SK-N-SH treated with all-trans-retinoic acid at 6 μM for 48 hours (cell line): ENCODE data around the gene MTNR1B.

Experiments used
- ATAC-seq: fragments of 200-7000 bp; cut with Tn5 transposase; 3 replicates; pipeline ENCODE4 v1.9.1; 2020; ENCODE audit warnings: mild to moderate bottlenecking, moderate library complexity
- ARNTL ChIP-seq: fragments of 450-650 bp; formaldehyde crosslinking; IDR thresholded peaks from 2 replicates; pipeline ENCODE4 v1.5.0; 2020; ENCODE audit warnings: low read depth, mild to moderate bottlenecking, moderate library complexity, borderline replicate concordance
- BACH2 ChIP-seq: fragments of 250-450 bp; sonication (Bioruptor Pico); IDR thresholded peaks from 2 replicates; pipeline ENCODE4 v1.9.0; 2021; ENCODE audit warnings: mild to moderate bottlenecking, borderline replicate concordance
- CSDC2 ChIP-seq: fragments of 250-450 bp; sonication (Bioruptor Pico); IDR thresholded peaks from 2 replicates; pipeline ENCODE4 v1.5.0; 2020; ENCODE audit warnings: mild to moderate bottlenecking, moderate library complexity
- ESRRG ChIP-seq: fragments of 250-450 bp; sonication (Bioruptor Pico); IDR thresholded peaks from 2 replicates; pipeline ENCODE4 v1.6.1; 2021; ENCODE audit warnings: mild to moderate bottlenecking
- GLIS3 ChIP-seq: fragments of 250-450 bp; sonication (Bioruptor Pico); IDR thresholded peaks from 2 replicates; pipeline ENCODE4 v1.5.0; 2020; ENCODE audit warnings: mild to moderate bottlenecking, moderate library complexity
- ISL1 ChIP-seq: fragments of 250-450 bp; sonication (Bioruptor Pico); IDR thresholded peaks from 2 replicates; pipeline ENCODE4 v2.1.2; 2022; ENCODE audit warnings: mild to moderate bottlenecking, moderate library complexity
- OSR1 ChIP-seq: fragments of 250-450 bp; sonication (Bioruptor Pico); IDR thresholded peaks from 2 replicates; pipeline ENCODE4 v1.8.0; 2022; ENCODE audit warnings: moderate library complexity, mild to moderate bottlenecking, inconsistent platforms
- PATZ1 ChIP-seq: fragments of 250-450 bp; sonication (Bioruptor Pico); IDR thresholded peaks from 2 replicates; pipeline ENCODE4 v1.8.0; 2020; ENCODE audit warnings: mild to moderate bottlenecking, moderate library complexity, borderline replicate concordance
- POU6F1 ChIP-seq: fragments of 250-450 bp; sonication (Bioruptor Pico); IDR thresholded peaks from 2 replicates; pipeline ENCODE4 v1.8.0; 2021; ENCODE audit warnings: low read depth, mild to moderate bottlenecking, moderate library complexity, borderline replicate concordance
- PPARA ChIP-seq: fragments of 250-450 bp; sonication (Bioruptor Pico); IDR thresholded peaks from 2 replicates; pipeline ENCODE4 v1.5.0; 2020; ENCODE audit warnings: mild to moderate bottlenecking, borderline replicate concordance
- RARB ChIP-seq: fragments of 250-450 bp; sonication (Bioruptor Pico); IDR thresholded peaks from 2 replicates; pipeline ENCODE4 v1.8.0; 2021; ENCODE audit warnings: mild to moderate bottlenecking, moderate library complexity
- SNAI2 ChIP-seq: fragments of 250-450 bp; sonication (Bioruptor Pico); IDR thresholded peaks from 2 replicates; pipeline ENCODE4 v1.5.0; 2020; ENCODE audit warnings: mild to moderate bottlenecking, moderate library complexity
- TCF4 ChIP-seq: fragments of 250-450 bp; sonication (Bioruptor Pico); IDR thresholded peaks from 2 replicates; pipeline ENCODE4 v1.8.0; 2021; ENCODE audit warnings: mild to moderate bottlenecking, moderate library complexity, borderline replicate concordance
- TOX ChIP-seq: fragments of 250-450 bp; sonication (Bioruptor Pico); IDR thresholded peaks from 2 replicates; pipeline ENCODE4 v1.8.0; 2021; ENCODE audit warnings: mild to moderate bottlenecking, moderate library complexity, borderline replicate concordance
- TSHZ2 ChIP-seq: fragments of 250-450 bp; sonication (Bioruptor Pico); IDR thresholded peaks from 2 replicates; pipeline ENCODE4 v1.5.0; 2020; ENCODE audit warnings: mild to moderate bottlenecking, moderate library complexity
- ZC3H10 ChIP-seq: fragments of 250-450 bp; sonication (Bioruptor Pico); IDR thresholded peaks from 2 replicates; pipeline ENCODE4 v1.5.1; 2021; ENCODE audit warnings: mild to moderate bottlenecking, moderate library complexity
- ZFP3 ChIP-seq: fragments of 250-450 bp; sonication (Bioruptor Pico); IDR thresholded peaks from 2 replicates; pipeline ENCODE4 v1.5.0; 2020; ENCODE audit warnings: mild to moderate bottlenecking, moderate library complexity
- ZFP30 ChIP-seq: fragments of 450-650 bp; formaldehyde crosslinking; IDR thresholded peaks from 2 replicates; pipeline ENCODE4 v1.5.0; 2022; ENCODE audit warnings: mild to moderate bottlenecking, moderate library complexity
- ZNF565 ChIP-seq: fragments of 450-650 bp; formaldehyde crosslinking; conservative IDR thresholded peaks from 2 replicates; pipeline ENCODE4 v1.5.0; 2020; ENCODE audit warnings: low read depth, mild to moderate bottlenecking, moderate library complexity
- ZNF70 ChIP-seq: fragments of 450-650 bp; formaldehyde crosslinking; IDR thresholded peaks from 2 replicates; pipeline ENCODE4 v1.5.0; 2020; ENCODE audit warnings: mild to moderate bottlenecking, moderate library complexity
- ZNF8 ChIP-seq: fragments of 450-650 bp; formaldehyde crosslinking; IDR thresholded peaks from 2 replicates; pipeline ENCODE4 v1.5.0; 2020; ENCODE audit warnings: mild to moderate bottlenecking, moderate library complexity
- TF ChIP-seq, protein P1 (sequence below): fragments of 250-450 bp; sonication (Bioruptor Pico); IDR thresholded peaks from 2 replicates; pipeline ENCODE4 v1.5.1; 2021; ENCODE audit warnings: mild to moderate bottlenecking, moderate library complexity

MTNR1B gene

GRCh38 chr11:92955860-92956259, 13.6 kb upstream of the MTNR1B start:
- TF ChIP-seq GLIS3 (CRISPR knock-in tag) = no peak
- TF ChIP-seq ZNF8 = no peak
- TF ChIP-seq TOX (CRISPR knock-in tag) = no peak
- no peak for TF ChIP-seq ARNTL (CRISPR knock-in tag)
- TF ChIP-seq, protein P1, sequence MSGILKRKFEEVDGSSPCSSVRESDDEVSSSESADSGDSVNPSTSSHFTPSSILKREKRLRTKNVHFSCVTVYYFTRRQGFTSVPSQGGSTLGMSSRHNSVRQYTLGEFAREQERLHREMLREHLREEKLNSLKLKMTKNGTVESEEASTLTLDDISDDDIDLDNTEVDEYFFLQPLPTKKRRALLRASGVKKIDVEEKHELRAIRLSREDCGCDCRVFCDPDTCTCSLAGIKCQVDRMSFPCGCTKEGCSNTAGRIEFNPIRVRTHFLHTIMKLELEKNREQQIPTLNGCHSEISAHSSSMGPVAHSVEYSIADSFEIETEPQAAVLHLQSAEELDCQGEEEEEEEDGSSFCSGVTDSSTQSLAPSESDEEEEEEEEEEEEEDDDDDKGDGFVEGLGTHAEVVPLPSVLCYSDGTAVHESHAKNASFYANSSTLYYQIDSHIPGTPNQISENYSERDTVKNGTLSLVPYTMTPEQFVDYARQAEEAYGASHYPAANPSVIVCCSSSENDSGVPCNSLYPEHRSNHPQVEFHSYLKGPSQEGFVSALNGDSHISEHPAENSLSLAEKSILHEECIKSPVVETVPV (CRISPR knock-in tag) = no peak
- TF ChIP-seq ZFP30 (CRISPR knock-in tag) = no peak
- TF ChIP-seq ZC3H10 (CRISPR knock-in tag) = no peak
- no peak for TF ChIP-seq ISL1
- no peak for TF ChIP-seq ZFP3 (CRISPR knock-in tag)
- TF ChIP-seq SNAI2 = no peak
- TF ChIP-seq TCF4 (CRISPR knock-in tag) = no peak
- no peak for TF ChIP-seq BACH2 (CRISPR knock-in tag)
- no peak for TF ChIP-seq OSR1 (CRISPR knock-in tag)
- TF ChIP-seq ZNF565 (CRISPR knock-in tag) = no peak
- no peak for TF ChIP-seq ESRRG (CRISPR knock-in tag)
- TF ChIP-seq, all 23 proteins: peak for 0
- ATAC-seq = no peak

GRCh38 chr11:92960886-92961285, 8.6 kb upstream of the MTNR1B start:
- TF ChIP-seq BACH2 (CRISPR knock-in tag) = no peak
- TF ChIP-seq PPARA (CRISPR knock-in tag) = no peak
- TF ChIP-seq ZC3H10 (CRISPR knock-in tag) = no peak
- no peak for TF ChIP-seq TOX (CRISPR knock-in tag)
- TF ChIP-seq TSHZ2 (CRISPR knock-in tag) = no peak
- TF ChIP-seq ISL1 = no peak
- TF ChIP-seq TCF4 (CRISPR knock-in tag) = no peak
- no peak for TF ChIP-seq ESRRG (CRISPR knock-in tag)
- no peak for TF ChIP-seq ZFP3 (CRISPR knock-in tag)
- ATAC-seq = peak; percentile 65

DNA sequence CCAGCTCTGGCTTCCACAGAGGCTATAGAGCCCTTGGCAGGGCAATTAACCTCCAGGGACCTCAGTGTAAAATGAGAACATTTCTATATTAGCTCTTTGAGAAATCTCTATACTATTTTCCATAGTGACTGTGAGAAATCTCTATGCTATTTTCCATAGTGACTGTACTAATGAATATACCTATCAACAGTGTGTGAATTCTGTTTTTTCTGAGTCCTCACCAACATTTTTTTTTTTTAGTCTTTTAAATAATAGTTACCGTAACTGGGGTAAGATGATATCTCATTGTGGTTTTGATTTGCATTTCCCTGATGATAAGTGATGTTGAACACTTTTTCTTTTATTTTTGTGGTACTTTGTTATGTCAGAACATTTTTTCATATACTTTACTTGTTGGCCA, 7.0 kb upstream of the MTNR1B start:
- peak; percentile 56 for ATAC-seq

DNA sequence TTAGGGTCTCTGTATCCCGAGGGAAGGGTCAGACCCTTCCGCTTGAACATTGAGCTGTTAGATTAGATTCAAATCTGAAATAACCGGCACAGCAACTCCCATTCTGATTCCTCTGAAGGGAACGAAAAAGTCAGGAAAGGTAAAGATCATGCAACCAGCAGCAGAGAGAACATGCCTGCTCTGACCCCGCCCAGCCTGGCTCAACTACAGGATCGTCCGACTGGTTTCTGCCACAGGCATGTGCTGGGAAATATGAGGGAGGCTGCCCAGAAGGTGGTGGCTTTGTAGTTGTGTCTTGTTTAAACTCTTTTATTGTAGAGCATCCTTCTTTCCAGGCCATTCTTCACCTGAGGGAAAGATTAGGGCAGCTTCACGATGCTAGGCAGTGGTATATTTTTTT, 5.0 kb upstream of the MTNR1B start:
- TF ChIP-seq OSR1 (CRISPR knock-in tag) (no peak), CSDC2 (CRISPR knock-in tag) (no peak)
- ATAC-seq = no peak

More for the DNA sequence above, 7.0 kb upstream of the MTNR1B start:
- no peak for TF ChIP-seq ZFP30 (CRISPR knock-in tag)
- TF ChIP-seq ZNF70 (CRISPR knock-in tag) = no peak
- TF ChIP-seq ZC3H10 (CRISPR knock-in tag) = no peak
- TF ChIP-seq PATZ1 (CRISPR knock-in tag) = no peak
- no peak for TF ChIP-seq RARB
- TF ChIP-seq, all 23 proteins: peak for 0

DNA sequence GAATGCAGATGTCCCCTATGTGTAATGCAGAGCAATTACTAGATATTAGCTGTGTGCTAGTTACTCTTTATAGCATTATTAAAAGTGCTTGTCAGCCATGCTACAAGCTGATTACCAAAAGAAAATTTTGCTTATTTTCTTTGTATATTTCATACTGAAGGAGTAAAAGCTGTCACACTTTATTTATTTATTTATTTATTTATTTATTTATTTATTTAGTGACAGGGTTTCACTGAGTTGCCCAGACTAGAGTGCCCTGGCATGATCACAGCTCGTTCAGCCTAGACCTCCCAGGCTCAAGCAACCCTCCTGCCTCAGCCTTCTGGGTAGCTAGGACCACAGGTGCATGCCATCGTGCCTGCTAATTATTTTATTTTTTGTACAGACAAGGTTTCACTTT, 4.3 kb upstream of the MTNR1B start:
- ATAC-seq = no peak
- TF ChIP-seq ESRRG (CRISPR knock-in tag) = no peak
- TF ChIP-seq POU6F1 (CRISPR knock-in tag) = no peak
- no peak for TF ChIP-seq OSR1 (CRISPR knock-in tag)
- no peak for TF ChIP-seq ISL1
- no peak for TF ChIP-seq ZFP30 (CRISPR knock-in tag)
- no peak for TF ChIP-seq RARB
- TF ChIP-seq BACH2 (CRISPR knock-in tag) = no peak
- no peak for TF ChIP-seq SNAI2
